CD14-positive monocyte (primary cell): ENCODE results near the gene ZNF362. TPM values are rescaled to one million over a fixed set of nuclear protein-coding genes. Genes with fewer than 3 reads are reported as not detected.

ENCODE experiments used
- DNase-seq, 3 donors: peaks; one replicate each; pipeline ENCODE4 v3.0.0-alpha.2; 2011 to 2022
- H2AFZ ChIP-seq: 2 replicates; pipeline ENCODE4 v1.6.0; 2012; ENCODE audit warnings: mild to moderate bottlenecking, low read depth, low read length, inconsistent platforms; ENCODE audit not compliant: insufficient read depth, poor library complexity, severe bottlenecking
- H3K27ac ChIP-seq, 2 donors: 1 replicate in 1 of 2; 2 replicates in 1 of 2; pipeline ENCODE4 v1.5.1; 2012 to 2013; ENCODE audit warnings: low read length in 2 of 2, control low read depth in 1 of 2, inconsistent platforms in 1 of 2, low read depth in 1 of 2, mild to moderate bottlenecking in 1 of 2
- H3K27me3 ChIP-seq, 2 donors: one replicate each; pipeline versions ENCODE4 v1.6.0 to v1.6.1; 2011 to 2013; ENCODE audit warnings: low read length in 2 of 2; ENCODE audit not compliant: control insufficient read depth in 2 of 2, insufficient read depth in 2 of 2
- H3K36me3 ChIP-seq, 2 donors: replicated peaks in 1 of 2; 1 replicate in 1 of 2; 2 replicates in 1 of 2; pipeline versions ENCODE4 v1.5.1 to v1.6.1; 2012 to 2013; ENCODE audit warnings: low read length in 2 of 2, control low read depth in 1 of 2, inconsistent platforms in 1 of 2, mild to moderate bottlenecking in 1 of 2; ENCODE audit not compliant: insufficient read depth in 2 of 2, control insufficient read depth in 1 of 2
- H3K4me1 ChIP-seq, 2 donors: 1 replicate in 1 of 2; 2 replicates in 1 of 2; pipeline versions ENCODE4 v1.5.1 to v1.6.1; 2012 to 2013; ENCODE audit warnings: low read length in 2 of 2, control low read depth in 1 of 2, inconsistent platforms in 1 of 2, mild to moderate bottlenecking in 1 of 2, moderate library complexity in 1 of 2; ENCODE audit not compliant: insufficient read depth in 2 of 2, control insufficient read depth in 1 of 2
- H3K4me2 ChIP-seq: replicated peaks from 2 replicates; pipeline ENCODE3; 2012; ENCODE audit warnings: low read length, moderate library complexity, mild to moderate bottlenecking; ENCODE audit not compliant: poor library complexity, severe bottlenecking; ENCODE audit errors: extremely low read depth
- H3K4me3 ChIP-seq, 3 experiments: fragments of 200-600 bp in 1 of 3; sonication (generic) in 1 of 3; replicated peaks in 1 of 3; 1 replicate in 2 of 3; 2 replicates in 1 of 3; pipeline ENCODE4 v1.5.1; 2011 to 2013; ENCODE audit warnings: low read length in 3 of 3, mild to moderate bottlenecking in 3 of 3, control low read depth in 2 of 3, low read depth in 2 of 3, inconsistent platforms in 1 of 3, moderate library complexity in 1 of 3
- H3K79me2 ChIP-seq: 2 replicates; pipeline ENCODE4 v1.6.0; 2012; ENCODE audit warnings: mild to moderate bottlenecking, control low read depth, inconsistent platforms, low read length, moderate library complexity; ENCODE audit not compliant: insufficient read depth
- H3K9ac ChIP-seq: 2 replicates; pipeline ENCODE4 v1.6.0; 2017; ENCODE audit warnings: low read length, mild to moderate bottlenecking; ENCODE audit not compliant: insufficient read depth, poor library complexity, severe bottlenecking
- H3K9me3 ChIP-seq, 2 donors: replicated peaks in 1 of 2; 1 replicate in 1 of 2; 2 replicates in 1 of 2; pipeline versions ENCODE4 v1.5.1 to v1.6.1; 2012 to 2013; ENCODE audit warnings: low read length in 2 of 2, control low read depth in 1 of 2; ENCODE audit not compliant: control insufficient read depth in 1 of 2, insufficient read depth in 1 of 2
- H4K20me1 ChIP-seq: 2 replicates; pipeline ENCODE4 v1.6.0; 2012; ENCODE audit warnings: mild to moderate bottlenecking, low read length, control low read depth, moderate library complexity; ENCODE audit not compliant: insufficient read depth
- H3K27ac Mint-ChIP-seq, 7 donors: one replicate each; pipeline ENCODE4 v1.8.0; 2020; ENCODE audit warnings: mild to moderate bottlenecking in 7 of 7, mixed read lengths in 7 of 7, moderate library complexity in 6 of 7, inconsistent platforms in 2 of 7
- H3K27me3 Mint-ChIP-seq, 3 donors: one replicate each; pipeline ENCODE4 v1.8.0; 2021 to 2022; ENCODE audit warnings: low read depth in 3 of 3, mild to moderate bottlenecking in 3 of 3, mixed read lengths in 3 of 3, moderate library complexity in 3 of 3, inconsistent platforms in 1 of 3
- H3K36me3 Mint-ChIP-seq, 2 donors: one replicate each; pipeline ENCODE4 v1.8.0; 2020; ENCODE audit warnings: mixed read lengths in 2 of 2, inconsistent platforms in 1 of 2, mild to moderate bottlenecking in 1 of 2
- H3K4me1 Mint-ChIP-seq: one replicate; pipeline ENCODE4 v1.8.0; 2020; ENCODE audit warnings: mild to moderate bottlenecking, mixed read lengths
- H3K4me3 Mint-ChIP-seq, 2 donors: one replicate each; pipeline ENCODE4 v1.8.0; 2020; ENCODE audit warnings: mild to moderate bottlenecking in 2 of 2, mixed read lengths in 2 of 2, moderate library complexity in 1 of 2
- H3K9me3 Mint-ChIP-seq, 7 donors: one replicate each; pipeline ENCODE4 v1.8.0; 2020 to 2022; ENCODE audit warnings: mixed read lengths in 7 of 7, mild to moderate bottlenecking in 6 of 7, moderate library complexity in 6 of 7, inconsistent platforms in 2 of 7
- CTCF ChIP-seq: fragments of 200-600 bp; IDR thresholded peaks from one replicate; pipeline ENCODE4 v1.8.0; 2022; ENCODE audit warnings: antibody characterized with exemption, mild to moderate bottlenecking
- WGBS: methylation state at CpG from one replicate; pipeline ENCODE4 v1.1.5; 2013; ENCODE audit warnings: missing lambda C conversion rate; ENCODE audit not compliant: insufficient coverage; 5-methylcytosine and 5-hydroxymethylcytosine counted together
- intact Hi-C, 2 donors: fragments of 100-400 bp; cut with micrococcal nuclease; formaldehyde crosslinking; loops; one replicate each; pipeline versions ENCODE4 v1.15.0 to v1.15.1; 2023
- polyA plus RNA-seq, 3 donors: library from polyadenylated mRNA; depleted of rRNA in 1 of 3; unstranded in 2 of 3; stranded (reverse) in 1 of 3; fragments of 300-500 nt in 2 of 3; fragments of >200 nt in 1 of 3; fragmentation: Illumina TruSeq in 2 of 3; gene quantifications; 1 replicate in 2 of 3; 2 replicates in 1 of 3; pipeline ENCODE4 v1.2.3, GENCODE V29; 2012 to 2021

The ZNF362 gene
- polyA plus RNA-seq, 3 donors: 11.4 to 18.9 (median 13.5) TPM

GRCh38 chr1:33327587-33328325 is 71.5 kb downstream of the ZNF362 start:
- H3K27ac Mint-ChIP-seq: peak overlapping the region; percentile 72 to 92 (median 79)
- DNase-seq: peak; percentile 48 to 68 (median 60)
- Histone ChIP-seq H3K4me2 (peak overlapping the region; percentile 49), H3K4me3 (peak overlapping the region in 1 of 3 experiments; percentile 12), H3K9me3 (no peaks in the 10 kb centered on the region), H3K27ac (peak overlapping the region; percentile 60 to 81), H4K20me1 (peaks cover 82% of the 10 kb centered on the region), H3K27me3 (no peaks in the 10 kb centered on the region), H3K9ac (no peak overlapping the region), H3K36me3 (peaks cover 84 to 90% of the 10 kb centered on the region in 2 donors), H2AFZ (no peak overlapping the region), H3K4me1 (peaks cover 50 to 59% of the 10 kb centered on the region in 2 donors), H3K79me2 (peaks cover 36% of the 10 kb centered on the region)
- no peak overlapping the region for H3K4me3 Mint-ChIP-seq
- H3K4me1 Mint-ChIP-seq: peaks cover 56% of the 10 kb centered on the region
- H3K36me3 Mint-ChIP-seq: peaks cover 80 to 91% of the 10 kb centered on the region in 2 donors
- no peaks in the 10 kb centered on the region for H3K9me3 Mint-ChIP-seq
- WGBS: 67% methylated on average over 4 of the region's 9 CpGs
- H3K27me3 Mint-ChIP-seq: peaks cover 0 to 1% (median 0%) of the 10 kb centered on the region in 3 donors
- intact Hi-C loops: loop anchor here in 1 of 2 donors (5.0 kb wide), 1 partner anchor 35 kb away; no protein-coding TSS in a partner anchor
- TF ChIP-seq CTCF: no peak

- Mint-ChIP-seq H3K27ac (peak overlapping the region in 6 of 7 donors; percentile 49 to 80 (median 74)), H3K36me3 (peaks cover 81 to 91% of the 10 kb centered on the region in 2 donors), H3K4me3 (no peak overlapping the region), H3K4me1 (peaks cover 66% of the 10 kb centered on the region), H3K27me3 (peaks cover 0 to 1% (median 0%) of the 10 kb centered on the region in 3 donors), H3K9me3 (no peaks in the 10 kb centered on the region)
- no peak overlapping the region for H3K9ac ChIP-seq
- H3K36me3 ChIP-seq: peaks cover 76 to 88% of the 10 kb centered on the region in 2 donors
- H3K4me3 ChIP-seq: no peak overlapping the region
- peaks cover 58 to 69% of the 10 kb centered on the region in 2 donors for H3K4me1 ChIP-seq
- H3K79me2 ChIP-seq: peaks cover 46% of the 10 kb centered on the region
- intact Hi-C loops: loop anchor here in 1 of 2 donors (5.0 kb wide), 1 partner anchor 33 kb away; no protein-coding TSS in a partner anchor
- no peak for DNase-seq
- peak overlapping the region in 1 of 2 donors; percentile 81 for H3K27ac ChIP-seq
- H2AFZ ChIP-seq: no peak overlapping the region
- no peaks in the 10 kb centered on the region for H3K27me3 ChIP-seq
- no peaks in the 10 kb centered on the region for H3K9me3 ChIP-seq
- H4K20me1 ChIP-seq: peaks cover 82% of the 10 kb centered on the region
- WGBS: 96% methylated on average over 11 of the region's 12 CpGs
- no peak for TF ChIP-seq CTCF
- H3K4me2 ChIP-seq: no peak overlapping the region
These were observed 72.5 kb downstream of the ZNF362 start for GRCh38 chr1:33328817-33329216.
